GM18511 (cell line): ENCODE data around the gene GLI2.

Source experiments
- ATAC-seq: cut with Tn5 transposase; IDR thresholded peaks from one replicate; pipeline ENCODE4 v1.9.1; 2021; ENCODE audit warnings: mild to moderate bottlenecking, moderate library complexity; ENCODE audit not compliant: unreplicated experiment

Gene GLI2

DNA sequence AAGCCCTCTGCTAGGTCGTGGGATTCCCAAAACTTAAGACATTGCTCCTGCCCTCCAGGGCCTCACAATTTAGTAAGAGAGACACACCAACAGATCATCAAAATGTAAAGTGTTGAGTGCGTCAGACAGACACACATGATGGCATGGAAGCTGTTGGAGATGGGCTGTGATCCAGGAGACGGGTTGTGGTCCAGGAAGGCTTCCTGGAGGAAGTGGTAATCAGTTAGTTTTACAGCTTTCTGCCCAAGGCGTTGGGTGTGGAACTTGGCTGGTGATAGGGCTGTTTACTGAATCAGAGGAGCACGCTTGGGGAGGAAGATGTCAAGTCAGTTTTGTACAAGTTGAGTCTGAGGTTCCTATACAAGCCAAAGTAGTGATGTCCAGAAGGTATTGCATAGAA, 24.0 kb upstream of the GLI2 start:
- no peak for ATAC-seq

- ATAC-seq: no peak
Measured at GRCh38 chr2:120712180-120712681, 23.4 kb upstream of the GLI2 start.

- no peak for ATAC-seq
Measured at GRCh38 chr2:120715353-120715752, 20.3 kb upstream of the GLI2 start.

GRCh38 chr2:120715941-120716340, 19.7 kb upstream of the GLI2 start:
- no peak for ATAC-seq

GRCh38 chr2:120716641-120717585, 18.8 kb upstream of the GLI2 start:
- no peak for ATAC-seq

- no peak for ATAC-seq
Measured at GRCh38 chr2:120719491-120719890, 16.2 kb upstream of the GLI2 start.

DNA sequence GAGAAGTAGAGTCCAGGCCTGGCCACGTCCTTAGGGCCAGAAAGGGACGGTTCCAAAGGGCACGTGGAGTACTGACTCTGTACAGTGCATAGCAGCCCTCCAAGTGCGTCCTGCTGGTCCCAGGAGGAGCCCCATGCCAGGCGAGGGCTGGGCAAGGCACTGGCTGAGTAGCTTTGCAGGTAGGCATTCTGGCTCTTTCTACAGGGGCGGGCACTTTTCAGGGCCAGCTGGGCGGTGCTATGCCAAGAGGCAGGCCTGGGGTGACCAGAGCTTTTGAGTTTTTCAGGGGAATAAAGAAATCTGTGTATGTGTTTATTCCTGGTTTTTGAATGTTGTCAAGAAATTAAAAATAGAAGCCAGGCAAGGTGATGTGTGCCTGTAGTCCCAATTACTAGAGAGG, 15.4 kb upstream of the GLI2 start:
- ATAC-seq: no peak

DNA sequence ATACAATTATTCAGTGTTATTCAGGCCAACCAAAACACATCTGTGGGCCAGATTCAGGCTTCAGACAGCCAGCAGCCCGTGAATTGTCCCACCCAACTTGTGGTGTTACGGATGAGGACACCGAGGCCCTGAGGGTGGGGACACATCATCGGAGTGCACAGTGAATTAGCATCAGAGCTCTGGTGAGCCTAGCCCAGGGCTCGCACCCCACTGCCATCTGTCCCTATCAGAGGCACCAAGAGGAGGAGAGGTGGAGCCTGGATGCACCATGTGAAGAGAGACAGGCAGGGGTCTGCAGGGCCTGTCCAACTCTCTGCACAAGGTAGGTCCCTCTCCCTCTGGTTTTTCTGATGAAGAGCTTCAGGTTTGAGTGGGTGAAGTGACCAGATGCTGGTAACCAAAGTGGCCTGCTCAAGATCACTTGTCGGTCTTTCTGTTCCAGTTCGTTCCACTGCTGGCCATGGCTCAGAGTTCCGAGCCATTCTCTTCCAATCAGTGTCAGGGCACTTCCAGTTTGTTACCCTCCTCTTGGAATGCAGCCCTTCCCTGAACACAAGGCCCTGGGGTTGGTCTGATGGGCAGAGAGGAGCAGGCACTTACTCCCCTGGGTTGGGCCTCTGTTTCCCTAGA, 14.8 kb upstream of the GLI2 start:
- no peak for ATAC-seq

- ATAC-seq: no peak
Measured at GRCh38 chr2:120722246-120722567, 13.5 kb upstream of the GLI2 start.

GRCh38 chr2:120722568-120723421, 12.9 kb upstream of the GLI2 start:
- no peak for ATAC-seq

- no peak for ATAC-seq
Measured at GRCh38 chr2:120726245-120726644, 9.4 kb upstream of the GLI2 start.

DNA sequence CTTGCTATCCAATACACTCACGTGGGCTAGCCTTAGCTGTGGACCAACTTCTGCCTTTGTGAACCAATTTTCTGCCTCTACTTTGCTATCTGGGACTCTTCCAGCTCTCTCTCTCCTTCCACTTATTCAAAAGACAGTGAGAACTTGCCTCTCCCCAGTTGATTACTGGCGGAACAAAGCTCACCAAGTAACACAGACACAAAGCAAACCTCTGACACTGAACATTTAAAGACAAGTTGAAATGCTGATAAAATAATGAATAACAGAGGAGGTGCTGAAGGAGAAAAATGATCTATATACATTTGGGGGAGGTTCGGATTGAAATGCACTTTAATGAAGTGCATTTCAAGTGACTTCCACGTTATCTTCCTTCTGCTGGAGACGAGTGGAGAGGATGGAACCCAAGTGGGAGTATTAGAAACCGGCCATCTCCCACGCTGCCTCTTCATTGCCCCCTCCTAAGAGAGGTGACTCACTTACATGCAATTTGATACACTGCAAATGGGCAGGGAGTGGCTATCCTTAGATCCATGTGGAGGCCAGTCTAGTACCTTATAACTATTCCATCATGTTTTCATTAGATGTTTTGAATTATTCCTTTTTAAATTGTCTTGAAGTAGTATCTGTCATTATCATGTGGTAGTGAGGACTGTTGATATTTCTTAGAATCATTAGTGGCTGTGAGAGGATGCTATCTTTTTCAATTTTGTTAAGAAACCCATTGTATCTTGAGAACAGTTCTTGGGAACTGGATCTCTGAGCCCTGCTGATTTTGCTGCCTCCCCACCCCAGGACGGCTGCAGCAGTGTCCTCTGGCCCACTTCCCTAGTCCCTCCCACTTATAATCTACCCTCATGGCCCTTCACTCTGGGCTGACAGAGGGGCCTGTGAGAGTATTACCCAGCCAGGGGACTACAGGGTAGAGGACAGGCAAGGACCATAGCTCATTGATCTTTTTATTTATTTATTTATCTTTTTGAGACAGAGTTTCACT, 6.0 kb upstream of the GLI2 start:
- no peak for ATAC-seq

DNA sequence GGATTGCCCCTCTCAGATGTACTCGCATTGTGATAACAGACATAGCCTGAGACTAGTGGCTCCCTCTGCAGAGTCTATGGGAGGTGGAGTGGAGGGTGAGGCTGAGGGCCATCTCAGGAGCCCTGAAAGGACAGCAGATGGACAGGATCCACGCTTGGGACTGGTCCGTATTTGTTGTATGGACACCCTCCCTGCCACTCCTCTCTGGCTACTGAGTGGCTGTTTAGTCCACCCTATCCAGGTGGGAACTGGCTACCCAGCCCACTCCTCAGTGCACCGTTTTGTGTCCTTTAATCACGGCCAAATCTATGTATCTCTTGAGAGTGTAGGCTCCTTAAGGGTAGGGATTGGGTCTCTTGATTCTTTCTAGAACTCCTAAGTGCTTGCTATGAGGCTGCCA, 4.5 kb upstream of the GLI2 start:
- ATAC-seq: no peak

- no peak for ATAC-seq
Measured at GRCh38 chr2:120732506-120733237, 3.0 kb upstream of the GLI2 start.

- no peak for ATAC-seq
Measured at GRCh38 chr2:120733238-120733932, 2.3 kb upstream of the GLI2 start.

- no peak for ATAC-seq
Measured at GRCh38 chr2:120734930-120735651, 577 bp upstream of the GLI2 start.

GRCh38 chr2:120736202-120736623, 545 bp downstream of the GLI2 start:
- ATAC-seq: no peak
